Fibroblast of mammary gland (primary cell): ENCODE results near the gene SLC25A21.
"Not testable (repeated sequence)": the region's sequence is repeated elsewhere in the genome, so short reads cannot be mapped to it uniquely, and the experiment has no call there.

Experiments
- DNase-seq: peaks from one replicate; pipeline ENCODE4 v3.0.0-alpha.2; 2010; ENCODE audit warnings: low read depth
- H3K4me3 ChIP-seq: 2 replicates; pipeline ENCODE4 v1.5.1; 2011; ENCODE audit warnings: low read depth, mild to moderate bottlenecking, low read length, moderate library complexity; ENCODE audit not compliant: control insufficient read depth
- CTCF ChIP-seq: conservative IDR thresholded peaks from 2 replicates; pipeline ENCODE4 v1.5.1; 2011; ENCODE audit warnings: low read depth, low read length, inconsistent platforms; ENCODE audit not compliant: control insufficient read depth, insufficient read depth

SLC25A21 gene

DNA sequence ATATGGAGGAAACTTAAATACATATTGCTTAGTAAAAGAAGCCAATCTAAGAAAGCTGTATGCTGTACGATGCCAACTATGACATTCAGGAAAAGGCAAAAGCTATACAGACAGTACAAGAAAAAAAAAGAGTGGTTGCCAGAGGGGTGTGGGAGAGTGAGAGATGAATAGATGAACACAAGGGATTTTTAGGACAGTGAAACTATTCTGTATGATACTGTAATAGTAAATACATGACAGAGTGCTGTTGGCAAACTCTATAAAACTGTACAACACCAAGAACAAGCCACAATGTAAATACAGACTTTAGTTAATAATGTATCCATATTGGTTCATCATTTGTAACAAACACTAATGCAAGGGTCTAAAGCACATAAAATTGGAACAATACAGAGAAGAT lies 14.5 kb upstream of the SLC25A21 start:
- H3K4me3 ChIP-seq: no peak overlapping the region
- TF ChIP-seq CTCF: no peak

GRCh38 chr14:37185670-37186069 lies 13.3 kb upstream of the SLC25A21 start:
- no peak for DNase-seq
- no peak overlapping the region for H3K4me3 ChIP-seq
- no peak for TF ChIP-seq CTCF

More for the DNA sequence above, 14.5 kb upstream of the SLC25A21 start:
- DNase-seq: no peak

GRCh38 chr14:37184520-37184919 lies 12.1 kb upstream of the SLC25A21 start:
- not testable (repeated sequence) for DNase-seq, H3K4me3 ChIP-seq

DNA sequence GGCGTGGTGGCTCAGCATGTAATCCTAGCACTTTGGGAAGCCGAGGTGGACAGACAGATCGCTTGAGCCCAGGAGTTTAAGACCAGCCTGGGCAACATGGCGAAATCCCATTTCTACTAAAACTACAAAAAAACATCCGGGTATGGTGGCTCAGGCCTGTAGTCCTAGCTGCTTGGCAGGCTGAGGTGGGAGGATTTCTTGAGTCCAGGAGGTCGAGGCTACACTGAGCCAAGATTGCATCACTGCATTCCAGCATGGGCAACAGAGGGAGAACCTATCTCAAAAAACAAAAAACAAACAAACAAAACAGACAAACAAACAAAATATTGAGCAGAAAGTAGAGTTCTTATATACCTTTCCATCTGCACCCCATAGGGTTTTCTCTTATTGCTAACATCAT lies 9.0 kb upstream of the SLC25A21 start:
- DNase-seq: no peak
- no peak overlapping the region for H3K4me3 ChIP-seq
- no peak for TF ChIP-seq CTCF

GRCh38 chr14:37180886-37181285 lies 8.5 kb upstream of the SLC25A21 start:
- DNase-seq, H3K4me3 ChIP-seq: not testable (repeated sequence)

DNA sequence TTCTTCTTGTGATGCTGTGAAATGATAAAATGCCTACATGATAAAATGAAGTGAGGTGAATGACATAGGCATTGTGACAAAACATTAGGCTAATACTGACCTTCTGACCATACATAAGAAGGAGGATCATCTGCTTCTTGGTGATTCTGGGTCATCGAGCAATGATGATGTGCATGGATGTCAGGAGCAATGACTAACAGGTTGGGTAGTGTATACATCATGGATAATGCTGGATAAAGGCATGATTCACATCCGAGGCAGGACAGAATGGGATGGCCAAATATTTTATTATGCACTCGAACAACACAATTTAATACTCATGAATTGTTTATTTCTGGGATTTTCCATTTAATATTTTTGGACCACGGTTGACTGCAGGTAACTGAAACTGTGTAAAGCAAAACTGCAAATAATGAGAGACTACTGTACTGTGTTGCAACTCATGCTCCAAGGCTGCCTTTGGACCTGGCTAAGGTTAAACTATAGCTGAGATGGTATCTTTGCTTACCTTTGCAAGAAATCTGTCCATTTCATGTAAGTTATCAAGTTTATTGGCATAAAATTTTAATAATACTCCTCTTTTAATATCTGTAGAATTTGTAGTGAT lies 7.6 kb upstream of the SLC25A21 start:
- DNase-seq: peak; percentile 83
- TF ChIP-seq CTCF: no peak

DNA sequence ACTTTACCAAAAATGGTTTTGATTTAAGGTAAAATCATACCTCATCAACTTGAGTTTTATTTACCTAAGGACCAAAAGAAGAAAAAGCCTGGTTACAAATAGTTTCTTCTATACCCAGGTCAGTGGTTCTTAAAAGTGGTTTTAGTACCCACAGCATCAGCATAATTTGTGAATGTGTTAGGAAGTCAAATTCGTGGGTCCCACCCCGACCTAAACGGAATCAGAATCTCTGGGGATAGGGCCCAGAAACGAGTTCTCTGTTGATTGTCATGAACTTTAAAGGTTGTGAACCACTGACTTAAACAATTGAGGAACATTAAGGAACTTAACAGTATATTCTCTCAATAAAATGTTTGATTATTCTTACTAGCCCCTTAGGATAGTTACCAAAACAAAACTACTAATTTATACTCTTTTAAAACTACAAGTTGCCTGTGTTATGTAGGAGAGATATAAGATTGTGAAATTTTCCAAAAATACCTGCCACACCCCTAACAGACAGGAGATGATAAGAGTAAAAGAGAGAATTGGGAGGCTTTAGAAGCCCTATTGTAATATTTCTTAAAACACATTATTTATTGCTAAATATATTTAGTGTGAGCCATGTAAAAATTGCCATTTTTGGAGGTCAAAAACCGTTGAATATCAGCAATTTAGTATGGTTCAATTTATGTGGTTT lies 669 bp upstream of the SLC25A21 start:
- no peak for TF ChIP-seq CTCF

More for the DNA sequence above, 7.6 kb upstream of the SLC25A21 start:
- no peak overlapping the region for H3K4me3 ChIP-seq

GRCh38 chr14:37171678-37172023 lies 755 bp downstream of the SLC25A21 start:
- no peak for DNase-seq
- peak overlapping the region; percentile 83 for H3K4me3 ChIP-seq
- TF ChIP-seq CTCF: no peak

More for the DNA sequence above, 669 bp upstream of the SLC25A21 start:
- H3K4me3 ChIP-seq: peak overlapping the region; percentile 83
- no peak for DNase-seq
